ENCODE data around the gene GLRA1.

GLRA1 gene

DNA sequence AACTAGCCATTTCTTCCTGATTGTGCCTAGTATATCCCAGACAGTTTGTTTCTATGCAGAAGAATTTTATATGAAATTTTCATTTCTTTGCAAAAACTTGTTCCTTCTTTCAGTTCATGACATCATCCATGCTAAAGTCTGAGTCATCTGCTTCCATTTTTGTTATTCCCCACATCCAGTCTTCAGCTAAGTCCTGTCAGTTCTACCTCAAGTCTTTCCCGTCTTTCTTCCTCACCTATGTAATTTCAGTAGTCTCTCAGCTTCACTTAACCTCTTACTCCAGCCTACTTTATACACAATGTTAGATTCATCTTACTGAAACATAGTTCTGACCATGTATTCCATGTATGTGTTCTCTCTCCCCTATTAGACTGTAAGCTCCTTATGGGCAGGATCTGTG, 113.8 kb downstream of the GLRA1 start:
- TF ChIP-seq, protein P1, sequence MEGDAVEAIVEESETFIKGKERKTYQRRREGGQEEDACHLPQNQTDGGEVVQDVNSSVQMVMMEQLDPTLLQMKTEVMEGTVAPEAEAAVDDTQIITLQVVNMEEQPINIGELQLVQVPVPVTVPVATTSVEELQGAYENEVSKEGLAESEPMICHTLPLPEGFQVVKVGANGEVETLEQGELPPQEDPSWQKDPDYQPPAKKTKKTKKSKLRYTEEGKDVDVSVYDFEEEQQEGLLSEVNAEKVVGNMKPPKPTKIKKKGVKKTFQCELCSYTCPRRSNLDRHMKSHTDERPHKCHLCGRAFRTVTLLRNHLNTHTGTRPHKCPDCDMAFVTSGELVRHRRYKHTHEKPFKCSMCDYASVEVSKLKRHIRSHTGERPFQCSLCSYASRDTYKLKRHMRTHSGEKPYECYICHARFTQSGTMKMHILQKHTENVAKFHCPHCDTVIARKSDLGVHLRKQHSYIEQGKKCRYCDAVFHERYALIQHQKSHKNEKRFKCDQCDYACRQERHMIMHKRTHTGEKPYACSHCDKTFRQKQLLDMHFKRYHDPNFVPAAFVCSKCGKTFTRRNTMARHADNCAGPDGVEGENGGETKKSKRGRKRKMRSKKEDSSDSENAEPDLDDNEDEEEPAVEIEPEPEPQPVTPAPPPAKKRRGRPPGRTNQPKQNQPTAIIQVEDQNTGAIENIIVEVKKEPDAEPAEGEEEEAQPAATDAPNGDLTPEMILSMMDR (IDR thresholded peaks at IDR 0.05; ENCODE audit: low read depth, low read length): no peak
- H3K36me3 ChIP-seq: peaks cover 95% of the 10 kb centered on the region
- H3K4me3 ChIP-seq (ENCODE audit: low read depth, low read length): no peak overlapping the region
- no peaks in the 10 kb centered on the region; the same call in 1 of the 2 replicates for H3K4me1 ChIP-seq
- no peaks in the 10 kb centered on the region for H3K9me3 ChIP-seq
- no peaks in the 10 kb centered on the region for H3K27me3 ChIP-seq
- DNase-seq: no peak

DNA sequence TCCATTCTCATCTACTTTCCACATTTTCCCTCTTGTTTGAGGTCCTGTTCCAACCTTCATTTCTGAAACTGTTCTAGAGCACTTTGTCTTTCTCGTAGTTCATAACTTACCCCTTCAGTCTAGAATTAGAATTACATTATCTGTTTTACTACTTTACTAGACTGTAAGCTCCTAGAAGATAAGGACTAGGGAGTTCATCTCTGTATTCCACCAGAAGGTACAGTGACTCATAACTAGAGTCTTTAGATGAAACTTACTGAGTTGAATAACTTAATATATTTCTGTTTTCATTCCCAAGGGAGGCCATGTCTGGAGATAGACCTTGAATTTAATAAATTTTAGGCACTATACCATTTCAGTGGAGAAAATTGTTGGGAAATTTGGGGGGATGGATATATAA, 114.2 kb downstream of the GLRA1 start:
- no peaks in the 10 kb centered on the region for H3K27me3 ChIP-seq
- no peaks in the 10 kb centered on the region for H3K9me3 ChIP-seq
- no peaks in the 10 kb centered on the region; the same call in 1 of the 2 replicates for H3K4me1 ChIP-seq
- H3K4me3 ChIP-seq (ENCODE audit: low read depth, low read length): no peak overlapping the region
- H3K36me3 ChIP-seq: peaks cover 98% of the 10 kb centered on the region
- DNase-seq: no peak
- TF ChIP-seq, protein P1 (IDR thresholded peaks at IDR 0.05; ENCODE audit: low read depth, low read length): no peak

DNA sequence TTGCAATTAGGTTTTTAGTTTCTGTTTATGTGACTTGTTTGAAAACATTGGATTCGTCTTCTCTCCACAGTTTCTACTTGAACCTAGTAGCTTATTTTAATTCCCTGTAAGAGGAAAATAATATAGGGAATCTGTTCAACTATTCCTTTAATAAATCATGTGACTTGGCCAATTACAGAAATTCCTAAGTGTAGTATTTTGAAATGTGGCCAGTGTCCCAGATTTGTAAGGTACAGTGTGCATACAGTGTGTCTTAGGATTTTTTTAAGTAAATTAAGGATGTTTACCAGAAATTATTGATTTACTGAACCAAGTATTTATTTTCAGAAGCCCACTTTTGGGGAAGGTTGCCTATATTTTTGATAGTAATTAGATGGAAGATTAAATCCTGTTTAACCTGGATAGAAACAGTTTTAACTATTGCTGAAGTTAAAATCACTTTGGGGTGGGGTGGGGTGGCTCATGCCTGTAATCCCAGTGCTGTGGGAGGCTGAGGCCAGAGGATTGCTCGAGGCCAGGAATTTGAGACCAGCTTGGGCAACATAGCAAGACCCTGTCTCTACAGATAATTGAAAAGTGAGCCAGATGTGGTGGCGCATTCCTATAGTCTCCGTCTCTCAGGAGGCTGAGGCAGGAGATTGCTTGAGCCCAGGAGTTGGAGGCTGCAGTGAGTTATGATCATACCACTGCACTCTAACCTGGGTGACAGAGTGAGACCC, 116.0 kb downstream of the GLRA1 start:
- no peaks in the 10 kb centered on the region for H3K27me3 ChIP-seq
- no peak overlapping the region for H3K4me3 ChIP-seq (ENCODE audit: low read depth, low read length)
- peaks cover 96% of the 10 kb centered on the region for H3K36me3 ChIP-seq
- TF ChIP-seq, protein P1 (IDR thresholded peaks at IDR 0.05; ENCODE audit: low read depth, low read length): no peak
- no peaks in the 10 kb centered on the region; the same call in 1 of the 2 replicates for H3K4me1 ChIP-seq
- DNase-seq: no peak
- no peaks in the 10 kb centered on the region for H3K9me3 ChIP-seq

DNA sequence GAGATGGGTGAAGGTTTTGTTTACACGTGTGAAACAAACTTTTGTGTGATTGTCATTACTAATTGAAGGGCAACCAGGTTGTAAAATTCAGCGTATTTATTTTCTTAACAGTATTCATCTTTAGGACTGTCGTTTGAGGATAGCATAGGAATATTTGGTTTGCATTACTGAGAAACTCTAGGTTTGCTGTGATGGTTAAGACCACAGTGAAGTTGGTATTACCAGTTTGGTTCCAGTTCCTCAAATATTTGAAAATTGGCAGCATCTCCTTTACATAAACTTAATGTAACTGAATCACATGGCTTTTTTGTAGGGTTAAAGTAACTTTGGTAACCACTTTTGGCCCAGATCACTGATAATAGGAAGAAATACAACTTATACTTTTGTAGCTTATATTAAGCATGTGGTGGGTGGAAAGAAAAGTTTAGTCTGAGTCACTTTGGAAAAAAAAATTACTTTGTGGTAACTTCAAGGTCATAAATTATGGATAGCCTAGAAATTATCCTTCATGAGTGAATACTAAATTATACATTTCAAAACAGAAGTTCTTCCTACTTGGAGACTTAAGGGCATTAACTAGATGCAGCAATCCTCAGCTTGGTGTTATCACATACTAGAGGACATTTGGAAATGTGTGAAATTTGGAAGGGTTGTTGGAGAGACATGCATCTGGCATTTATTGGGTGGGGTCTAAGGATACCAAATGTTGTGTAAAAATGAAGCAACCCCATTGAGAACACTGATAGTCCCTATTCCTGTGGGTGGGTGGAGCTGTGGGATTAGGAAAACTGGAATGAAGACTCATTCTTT, 119.0 kb downstream of the GLRA1 start:
- Histone ChIP-seq H3K4me1 (no peaks in the 10 kb centered on the region; the same call in 1 of the 2 replicates), H3K4me3 (ENCODE audit: low read depth, low read length) (no peak overlapping the region), H3K27me3 (no peaks in the 10 kb centered on the region), H3K9me3 (no peaks in the 10 kb centered on the region), H3K36me3 (peaks cover 94% of the 10 kb centered on the region)
- TF ChIP-seq, protein P1 (IDR thresholded peaks at IDR 0.05; ENCODE audit: low read depth, low read length): no peak
- no peak for DNase-seq

DNA sequence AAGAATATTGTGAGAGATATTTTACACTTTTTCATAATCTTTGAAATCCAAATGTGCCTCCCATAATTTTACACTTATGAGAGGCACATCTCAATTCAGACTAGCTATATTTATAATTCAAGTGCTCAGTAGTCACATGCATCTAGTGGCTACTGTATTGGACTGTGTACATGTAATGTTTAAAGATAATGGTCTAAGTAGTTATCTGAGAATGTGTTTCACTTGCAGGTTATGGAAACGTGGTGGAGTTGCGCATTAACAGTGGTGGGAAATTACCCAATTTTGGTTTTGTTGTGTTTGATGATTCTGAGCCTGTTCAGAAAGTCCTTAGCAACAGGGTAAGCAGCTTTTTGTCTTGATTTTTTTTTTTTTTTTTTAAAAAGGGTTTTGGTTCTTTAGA, 124.1 kb downstream of the GLRA1 start:
- H3K4me1 ChIP-seq: no peaks in the 10 kb centered on the region
- no peak overlapping the region for H3K4me3 ChIP-seq (ENCODE audit: low read depth, low read length)
- DNase-seq: no peak
- no peaks in the 10 kb centered on the region for H3K9me3 ChIP-seq
- H3K36me3 ChIP-seq: peaks cover 95% of the 10 kb centered on the region
- no peaks in the 10 kb centered on the region for H3K27me3 ChIP-seq
- TF ChIP-seq, protein P1 (IDR thresholded peaks at IDR 0.05; ENCODE audit: low read depth, low read length): no peak

DNA sequence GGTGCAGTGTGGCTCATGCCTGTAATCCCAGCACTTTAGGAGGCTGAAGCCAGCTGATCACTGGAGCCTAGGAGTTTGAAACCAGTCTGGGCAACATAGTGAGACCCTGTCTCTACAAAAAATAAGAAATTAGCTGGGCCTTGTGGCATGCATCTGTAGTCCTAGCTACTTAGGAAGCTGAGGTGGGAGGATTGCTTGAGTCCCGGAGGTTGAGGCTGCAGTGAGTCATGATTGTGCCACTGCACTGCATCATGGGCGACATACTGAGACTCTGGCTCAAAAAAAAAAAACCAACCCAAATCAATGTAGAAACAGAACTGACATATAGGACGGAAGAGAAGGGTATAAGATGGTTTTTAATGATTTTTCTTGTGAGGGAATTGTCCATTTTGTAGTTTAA, 125.2 kb downstream of the GLRA1 start:
- H3K4me1 ChIP-seq: no peaks in the 10 kb centered on the region
- no peaks in the 10 kb centered on the region for H3K27me3 ChIP-seq
- H3K36me3 ChIP-seq: peaks cover 97% of the 10 kb centered on the region
- H3K9me3 ChIP-seq: no peaks in the 10 kb centered on the region
- TF ChIP-seq, protein P1 (IDR thresholded peaks at IDR 0.05; ENCODE audit: low read depth, low read length): no peak
- no peak for DNase-seq
- H3K4me3 ChIP-seq (ENCODE audit: low read depth, low read length): no peak overlapping the region
